ENCODE measurements around the gene RBP2.
A peak's percentile ranks its signal among the peaks of the same experiment; 100 is the strongest.
"Not testable (repeated sequence)": the region's sequence is repeated elsewhere in the genome, so short reads cannot be mapped to it uniquely, and the experiment has no call there.

The RBP2 gene

GRCh38 chr3:139440639-139441556, 35.4 kb downstream of the RBP2 start:
- no peak for DNase-seq

DNA sequence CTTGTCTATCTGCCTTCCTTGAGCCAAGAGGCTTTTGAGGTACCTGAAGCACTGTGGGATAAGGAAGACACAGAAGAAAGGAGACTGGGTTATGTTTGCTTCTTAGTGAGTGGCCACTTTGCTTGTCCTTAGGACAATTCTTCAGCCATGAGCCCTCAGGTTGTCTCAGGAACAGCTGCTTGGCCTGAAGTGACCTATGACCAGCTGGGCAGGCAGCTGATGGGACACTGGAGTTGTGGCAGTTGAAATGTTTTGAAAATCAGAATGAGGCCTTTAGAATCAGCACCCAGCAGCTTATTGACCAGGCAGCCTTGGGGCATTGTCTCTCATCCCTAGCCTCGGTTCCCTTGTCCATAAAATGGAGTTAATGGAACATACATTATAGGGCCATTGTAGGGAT, 37.0 kb downstream of the RBP2 start:
- DNase-seq, result no peak

DNA sequence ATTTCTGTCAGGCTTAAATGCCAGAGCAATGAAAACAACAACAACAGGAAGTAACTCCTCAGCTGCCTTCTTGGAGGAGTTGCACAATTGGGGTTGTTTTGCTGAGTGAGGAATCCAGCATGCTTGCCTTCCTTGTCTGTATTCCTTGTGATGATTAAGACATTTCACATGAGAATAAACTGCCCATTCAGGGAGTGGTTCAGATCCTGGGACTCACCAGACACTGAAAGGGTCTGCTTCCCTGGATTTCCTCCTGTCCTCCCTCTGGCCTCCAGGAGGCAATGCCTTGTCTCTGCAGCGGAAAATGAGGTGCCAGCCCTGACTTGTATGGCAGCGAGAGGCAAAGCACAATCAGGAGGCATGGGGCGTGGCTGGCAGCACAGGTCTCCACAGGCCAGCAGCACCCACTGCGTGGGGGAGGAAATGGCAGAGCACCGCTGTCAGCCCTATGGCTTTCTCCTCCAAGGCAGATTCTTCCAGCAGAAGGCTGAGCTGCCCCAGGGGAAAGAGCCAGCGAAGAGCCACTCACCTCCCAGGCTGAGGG, 41.5 kb downstream of the RBP2 start:
- DNase-seq, result no peak

DNA sequence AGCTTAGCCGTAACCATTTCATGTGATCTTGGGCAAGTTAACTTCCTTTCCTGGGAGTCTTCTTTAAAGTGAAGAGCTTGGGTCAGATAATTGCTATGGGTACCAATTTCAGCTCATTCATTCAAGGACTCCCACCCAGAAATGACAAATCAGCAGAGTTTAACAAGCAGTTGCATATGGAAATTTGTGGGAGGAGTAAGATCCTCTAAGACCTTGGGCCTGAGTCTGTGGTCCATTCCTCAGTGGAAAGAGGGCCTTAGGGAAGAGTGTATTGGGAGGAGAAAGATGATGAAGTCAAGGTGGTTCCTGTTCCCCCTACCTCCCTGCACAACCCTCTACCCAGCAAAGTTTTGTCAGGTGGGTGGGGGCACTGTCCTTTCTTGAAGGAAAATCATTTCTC, 42.1 kb downstream of the RBP2 start:
- DNase-seq, result no peak

- DNase-seq, result no peak
Observed at GRCh38 chr3:139433089-139433488, 43.2 kb downstream of the RBP2 start.

- no peak for DNase-seq
Observed at GRCh38 chr3:139430493-139430892, 45.8 kb downstream of the RBP2 start.

GRCh38 chr3:139427283-139428060, 48.8 kb downstream of the RBP2 start:
- peak; percentile 77 for DNase-seq

DNA sequence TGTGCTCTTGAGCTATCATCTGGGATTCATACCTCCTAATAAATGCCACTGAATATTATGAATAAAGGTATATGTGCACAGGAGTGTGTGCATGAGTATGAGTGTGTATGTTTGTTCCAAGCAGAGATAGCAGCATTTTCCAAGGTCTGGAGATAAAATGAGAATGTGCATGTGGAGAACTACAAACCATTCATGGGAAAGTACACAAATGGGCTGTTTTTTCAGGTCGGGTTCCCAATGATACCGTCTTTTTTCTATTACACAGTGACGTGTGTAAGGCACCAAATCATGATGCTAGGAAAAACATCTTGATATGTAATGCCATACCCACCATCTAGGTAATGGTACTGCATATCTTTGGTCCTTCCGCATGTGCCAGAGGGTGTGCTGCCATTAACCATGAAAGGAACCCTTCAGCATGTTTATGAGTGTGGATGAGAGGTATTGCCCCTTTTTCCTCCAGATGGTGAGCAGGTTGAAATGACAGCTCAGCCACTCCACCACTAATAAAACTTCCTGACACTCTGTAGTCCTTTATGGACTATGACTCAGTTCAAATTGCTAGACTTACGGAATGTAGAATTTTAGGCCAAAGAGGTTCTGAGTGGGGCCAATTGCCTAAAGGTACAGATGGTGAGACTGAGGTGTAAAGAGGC, 50.4 kb downstream of the RBP2 start:
- DNase-seq, result no peak

DNA sequence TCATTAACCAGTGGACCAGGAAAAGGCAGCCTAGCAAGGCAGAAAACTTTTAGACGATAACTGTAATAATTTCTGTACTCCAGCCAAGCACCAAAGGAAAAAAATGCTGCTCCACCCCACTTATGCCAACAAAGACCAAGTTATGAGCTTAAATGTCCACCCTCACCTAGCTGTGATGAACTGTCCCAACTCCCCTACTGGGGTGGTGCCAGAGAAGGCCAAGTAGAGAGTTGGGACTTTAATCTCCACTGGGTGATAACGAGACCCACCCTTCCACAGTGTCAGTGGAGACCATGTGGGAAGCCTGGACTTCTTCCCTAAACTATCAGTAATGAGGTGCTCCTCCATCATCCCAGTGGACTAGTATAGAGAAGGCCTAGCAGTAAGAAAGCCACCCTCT, 53.1 kb downstream of the RBP2 start:
- no peak for DNase-seq

DNA sequence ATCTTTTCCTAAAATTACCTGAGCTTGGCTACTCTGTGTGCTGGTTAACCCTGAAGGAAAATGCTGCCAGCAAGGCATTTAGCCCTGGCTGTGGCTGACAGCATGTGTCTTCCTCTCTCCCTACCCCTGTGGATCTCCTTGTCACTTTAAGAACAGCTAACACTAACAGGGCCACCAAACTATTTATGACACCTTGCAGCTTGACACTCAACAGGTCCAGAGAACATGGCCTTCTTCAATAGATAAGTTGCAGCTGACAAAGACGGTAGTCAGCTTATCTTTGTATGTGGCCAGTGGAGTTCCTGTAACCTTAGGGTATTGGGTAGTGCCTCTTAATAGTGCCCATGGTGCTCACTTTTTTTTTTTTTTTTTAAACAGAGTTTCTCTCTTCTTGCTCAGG, 54.9 kb downstream of the RBP2 start:
- no peak for DNase-seq

DNA sequence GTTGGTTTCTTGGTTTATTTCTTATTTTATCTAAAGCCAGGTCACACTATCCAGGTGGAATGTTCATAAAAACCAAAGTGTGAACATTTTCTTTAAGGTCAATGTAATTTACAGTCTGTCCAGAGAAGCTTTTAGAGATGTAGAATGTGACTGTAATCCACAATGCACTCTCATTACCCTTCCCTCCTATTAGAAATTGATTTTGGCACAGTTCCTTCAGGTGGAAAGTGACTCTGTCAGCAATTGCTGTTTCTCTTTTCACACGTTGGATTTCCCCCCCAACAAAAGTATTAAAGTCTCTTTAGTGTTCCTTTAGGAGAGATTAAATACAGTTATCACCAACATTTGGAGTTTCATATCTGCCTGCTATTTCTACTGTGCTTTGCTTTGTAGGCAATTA, 55.3 kb downstream of the RBP2 start:
- no peak for DNase-seq

GRCh38 chr3:139418144-139418543, 58.2 kb downstream of the RBP2 start:
- no peak for DNase-seq

DNA sequence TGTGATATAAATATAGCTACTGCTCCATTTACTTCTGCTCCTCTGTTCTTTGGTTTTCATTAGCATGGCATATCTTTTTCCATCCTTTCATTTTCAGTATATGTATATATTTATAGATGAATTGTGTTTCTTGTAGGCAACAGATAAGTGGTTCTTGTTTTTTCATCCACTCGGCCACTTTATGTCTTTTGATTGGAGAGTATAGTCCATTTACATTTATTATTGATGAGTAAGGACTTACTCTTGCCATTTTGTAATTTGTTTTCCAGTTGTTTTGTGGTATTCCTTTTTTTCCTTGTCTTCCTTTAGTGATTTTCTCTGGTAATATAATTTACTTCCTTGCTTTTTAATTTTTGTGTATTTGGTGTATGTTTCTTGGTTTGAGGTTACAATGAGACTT, 60.0 kb downstream of the RBP2 start:
- DNase-seq, result no peak

GRCh38 chr3:139414608-139415224, 61.6 kb downstream of the RBP2 start:
- DNase-seq, result no peak

DNA sequence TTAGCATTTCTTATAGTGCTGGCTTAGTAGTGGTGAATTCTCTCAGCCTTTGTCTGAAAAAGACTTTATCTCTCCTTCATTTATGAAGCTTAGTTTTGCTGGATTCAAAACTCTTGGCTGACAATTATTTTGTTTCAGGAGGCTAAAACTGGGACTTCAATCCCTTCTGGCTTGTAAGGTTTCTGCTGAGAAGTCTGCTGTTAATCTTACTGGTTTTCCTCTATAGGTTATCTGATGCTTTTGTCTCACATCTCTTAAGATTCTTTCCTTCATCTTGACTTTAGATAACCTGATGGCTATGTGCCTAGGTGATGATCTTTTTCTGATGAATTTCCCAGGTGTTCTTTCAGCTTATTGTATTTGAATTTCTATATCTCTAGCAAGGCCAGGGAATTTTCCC, 63.4 kb downstream of the RBP2 start:
- not testable (repeated sequence) for DNase-seq

Data from SIG-M5 (cell line).